Measurements from ENCODE around the gene HPX.
"Not testable (repeated sequence)": the region's sequence is repeated elsewhere in the genome, so short reads cannot be mapped to it uniquely, and the experiment has no call there.

The HPX gene

DNA sequence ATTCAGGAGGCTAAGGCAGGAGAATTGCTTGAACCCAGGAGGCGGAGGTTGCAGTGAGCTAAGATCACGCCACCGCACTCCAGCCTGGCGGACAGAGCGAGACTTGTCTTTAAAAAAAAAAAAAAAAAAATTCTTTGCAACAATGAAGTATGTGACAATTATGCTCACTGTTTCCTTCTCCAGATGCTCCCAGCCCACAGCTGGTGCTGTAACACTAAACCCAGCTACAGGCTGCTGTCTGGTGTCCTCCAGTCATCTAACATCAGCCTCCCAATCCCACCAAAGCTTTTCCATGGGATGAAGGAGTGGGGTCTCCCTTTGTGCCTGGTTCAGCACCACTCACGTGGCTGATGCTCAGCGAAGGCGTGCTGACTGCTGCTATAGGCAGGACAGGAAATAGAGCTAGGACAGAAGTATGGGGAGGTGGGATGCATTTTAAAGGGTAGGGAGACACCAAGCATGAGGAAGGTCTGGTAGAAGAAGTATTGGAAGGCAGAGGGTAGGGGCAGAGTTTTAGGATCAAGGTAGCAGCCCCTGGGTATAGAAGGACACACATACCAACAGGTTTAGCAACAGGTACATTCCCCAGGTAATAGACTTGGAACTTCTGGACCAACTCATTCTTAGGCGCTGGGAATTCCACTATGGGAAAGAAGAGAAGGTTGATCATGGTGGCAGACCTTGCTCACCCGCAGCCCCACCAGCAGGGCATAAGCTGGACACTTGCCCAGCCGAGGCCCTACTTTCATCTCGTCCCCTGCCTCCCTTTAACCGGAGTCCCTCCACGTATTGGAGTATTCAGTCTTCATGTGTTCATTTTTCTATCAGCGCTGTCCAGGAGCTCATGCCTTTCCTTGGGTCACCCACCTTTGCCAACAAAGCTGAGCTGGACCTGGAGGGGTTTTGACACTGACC is 40.1 kb downstream of the HPX start:
- no peak overlapping the region for H3K27ac ChIP-seq
- DNase-seq (ENCODE audit: low spot score): no peak
- no peak overlapping the region for H3K4me3 ChIP-seq
- TF ChIP-seq, protein P1, sequence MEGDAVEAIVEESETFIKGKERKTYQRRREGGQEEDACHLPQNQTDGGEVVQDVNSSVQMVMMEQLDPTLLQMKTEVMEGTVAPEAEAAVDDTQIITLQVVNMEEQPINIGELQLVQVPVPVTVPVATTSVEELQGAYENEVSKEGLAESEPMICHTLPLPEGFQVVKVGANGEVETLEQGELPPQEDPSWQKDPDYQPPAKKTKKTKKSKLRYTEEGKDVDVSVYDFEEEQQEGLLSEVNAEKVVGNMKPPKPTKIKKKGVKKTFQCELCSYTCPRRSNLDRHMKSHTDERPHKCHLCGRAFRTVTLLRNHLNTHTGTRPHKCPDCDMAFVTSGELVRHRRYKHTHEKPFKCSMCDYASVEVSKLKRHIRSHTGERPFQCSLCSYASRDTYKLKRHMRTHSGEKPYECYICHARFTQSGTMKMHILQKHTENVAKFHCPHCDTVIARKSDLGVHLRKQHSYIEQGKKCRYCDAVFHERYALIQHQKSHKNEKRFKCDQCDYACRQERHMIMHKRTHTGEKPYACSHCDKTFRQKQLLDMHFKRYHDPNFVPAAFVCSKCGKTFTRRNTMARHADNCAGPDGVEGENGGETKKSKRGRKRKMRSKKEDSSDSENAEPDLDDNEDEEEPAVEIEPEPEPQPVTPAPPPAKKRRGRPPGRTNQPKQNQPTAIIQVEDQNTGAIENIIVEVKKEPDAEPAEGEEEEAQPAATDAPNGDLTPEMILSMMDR (IDR thresholded peaks at IDR 0.05): no peak

DNA sequence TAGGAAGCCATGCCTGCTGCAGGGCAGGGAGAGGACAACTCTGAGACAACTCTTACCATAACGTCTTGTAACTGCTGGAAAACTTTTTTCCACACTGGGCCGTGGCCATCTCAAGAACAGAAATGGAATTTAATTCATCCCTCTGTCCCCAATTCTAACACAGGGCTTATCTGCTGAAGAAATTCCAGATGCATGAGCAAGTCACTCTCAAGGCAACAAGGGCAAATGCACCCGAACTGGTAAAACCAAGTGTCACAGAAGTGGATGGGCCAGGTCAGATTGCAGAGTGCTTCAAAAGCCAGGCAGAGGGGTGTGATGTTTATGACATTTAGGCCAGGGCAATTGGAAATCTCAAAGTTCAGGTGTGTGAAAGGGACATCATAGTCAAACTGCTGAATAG is 43.2 kb downstream of the HPX start:
- TF ChIP-seq, protein P1 (IDR thresholded peaks at IDR 0.05): no peak
- H3K27ac ChIP-seq: peak overlapping the region in 1 of 2 donors; percentile 70
- H3K4me3 ChIP-seq: no peak overlapping the region
- no peak for DNase-seq (ENCODE audit: low spot score)

DNA sequence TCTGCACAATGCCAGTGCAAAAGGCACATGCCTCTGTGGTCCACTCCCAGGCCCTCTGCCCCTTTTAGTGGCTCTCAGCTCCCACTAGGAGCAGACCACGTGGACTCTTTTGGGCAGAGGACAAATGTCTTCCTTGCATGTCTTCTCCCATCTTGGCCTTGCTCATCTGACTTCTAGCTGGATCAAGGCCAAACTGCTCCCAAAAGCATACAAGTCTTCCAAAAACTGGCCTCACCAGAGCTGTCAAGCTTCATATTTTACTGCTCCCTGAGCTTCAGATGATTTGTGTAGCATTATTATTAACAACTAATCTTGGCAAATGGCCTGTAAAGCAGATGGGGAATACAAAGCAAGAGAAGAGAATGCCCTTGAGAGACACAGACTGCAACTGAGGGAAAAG is 43.6 kb downstream of the HPX start:
- H3K27ac ChIP-seq: peak overlapping the region in 1 of 2 donors; percentile 70
- no peak for DNase-seq (ENCODE audit: low spot score)
- TF ChIP-seq, protein P1 (IDR thresholded peaks at IDR 0.05): no peak
- H3K4me3 ChIP-seq: no peak overlapping the region

DNA sequence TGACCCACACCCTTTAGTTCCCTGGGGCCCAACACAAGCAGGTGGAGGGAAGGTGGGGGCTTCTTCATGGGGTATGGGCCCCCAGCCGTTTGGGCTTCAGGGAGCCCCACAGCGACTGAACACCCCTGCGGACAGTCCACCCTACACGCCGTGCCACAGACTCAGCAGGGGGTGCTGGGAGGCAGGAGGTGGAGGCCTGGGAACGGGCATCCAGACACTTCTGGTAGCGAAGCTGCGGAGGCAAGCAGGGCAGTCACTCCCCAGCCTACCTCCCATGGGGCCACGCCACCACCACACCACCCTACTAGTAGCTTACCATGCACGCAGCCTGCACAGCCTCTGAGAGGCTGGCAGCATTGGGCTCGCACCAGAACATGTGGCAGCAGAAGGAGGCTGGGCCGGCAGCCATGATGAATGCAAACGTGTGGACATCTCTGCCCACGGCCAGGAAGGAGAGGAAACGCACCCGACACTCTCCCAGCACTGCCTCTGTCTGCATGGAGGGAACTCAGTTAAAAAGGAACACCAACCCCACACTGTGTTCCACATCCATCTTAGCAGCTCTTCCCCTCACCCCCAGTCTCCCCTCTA is 45.2 kb downstream of the HPX start:
- peak overlapping the region in 1 of 2 donors; percentile 2 for H3K27ac ChIP-seq
- TF ChIP-seq, protein P1 (IDR thresholded peaks at IDR 0.05): no peak
- H3K4me3 ChIP-seq: no peak overlapping the region
- no peak for DNase-seq (ENCODE audit: low spot score)

DNA sequence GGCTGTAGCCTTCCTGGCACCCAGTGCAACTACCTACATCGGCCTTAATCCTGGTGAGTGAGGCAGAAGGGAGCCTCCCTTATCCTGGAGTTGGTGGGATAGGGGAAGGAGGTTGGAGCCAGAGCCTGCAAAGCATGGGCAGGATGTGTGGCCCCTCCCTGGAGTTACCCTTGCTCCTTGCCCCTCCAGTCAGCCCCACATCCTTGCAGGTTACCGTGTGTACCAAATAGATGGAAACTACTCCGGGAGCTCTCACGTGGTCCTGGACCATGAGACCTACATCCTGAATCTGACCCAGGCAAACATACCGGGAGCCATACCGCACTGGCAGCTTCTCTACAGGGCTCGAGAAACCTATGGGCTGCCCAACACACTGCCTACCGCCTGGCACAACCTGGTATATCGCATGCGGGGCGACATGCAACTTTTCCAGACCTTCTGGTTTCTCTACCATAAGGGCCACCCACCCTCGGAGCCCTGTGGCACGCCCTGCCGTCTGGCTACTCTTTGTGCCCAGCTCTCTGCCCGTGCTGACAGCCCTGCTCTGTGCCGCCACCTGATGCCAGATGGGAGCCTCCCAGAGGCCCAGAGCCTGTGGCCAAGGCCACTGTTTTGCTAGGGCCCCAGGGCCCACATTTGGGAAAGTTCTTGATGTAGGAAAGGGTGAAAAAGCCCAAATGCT is 46.7 kb downstream of the HPX start:
- TF ChIP-seq, protein P1 (IDR thresholded peaks at IDR 0.05): no peak
- DNase-seq (ENCODE audit: low spot score): no peak
- H3K4me3 ChIP-seq: no peak overlapping the region
- H3K27ac ChIP-seq: no peak overlapping the region

DNA sequence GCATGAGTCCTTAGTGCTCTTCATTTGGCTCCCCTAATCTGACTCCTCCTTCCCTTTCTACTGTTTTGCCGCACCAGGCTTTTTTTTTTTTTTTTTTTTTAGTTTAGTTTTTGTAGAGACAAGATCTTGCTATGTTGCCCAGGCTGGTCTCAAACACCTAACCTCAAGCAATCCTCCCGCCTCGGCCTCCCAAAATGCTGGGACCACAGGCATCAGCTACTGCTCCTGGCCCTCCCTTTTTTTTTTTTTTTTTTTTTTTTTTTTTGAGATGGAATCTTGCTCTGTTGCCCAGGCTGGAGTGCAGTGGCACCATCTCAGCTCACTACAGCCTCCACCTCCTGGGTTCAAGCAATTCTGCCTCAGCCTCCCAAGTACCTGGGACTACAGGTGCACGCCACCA is 48.5 kb downstream of the HPX start:
- H3K27ac ChIP-seq; H3K4me3 ChIP-seq; DNase-seq (ENCODE audit: low spot score): not testable (repeated sequence)

DNA sequence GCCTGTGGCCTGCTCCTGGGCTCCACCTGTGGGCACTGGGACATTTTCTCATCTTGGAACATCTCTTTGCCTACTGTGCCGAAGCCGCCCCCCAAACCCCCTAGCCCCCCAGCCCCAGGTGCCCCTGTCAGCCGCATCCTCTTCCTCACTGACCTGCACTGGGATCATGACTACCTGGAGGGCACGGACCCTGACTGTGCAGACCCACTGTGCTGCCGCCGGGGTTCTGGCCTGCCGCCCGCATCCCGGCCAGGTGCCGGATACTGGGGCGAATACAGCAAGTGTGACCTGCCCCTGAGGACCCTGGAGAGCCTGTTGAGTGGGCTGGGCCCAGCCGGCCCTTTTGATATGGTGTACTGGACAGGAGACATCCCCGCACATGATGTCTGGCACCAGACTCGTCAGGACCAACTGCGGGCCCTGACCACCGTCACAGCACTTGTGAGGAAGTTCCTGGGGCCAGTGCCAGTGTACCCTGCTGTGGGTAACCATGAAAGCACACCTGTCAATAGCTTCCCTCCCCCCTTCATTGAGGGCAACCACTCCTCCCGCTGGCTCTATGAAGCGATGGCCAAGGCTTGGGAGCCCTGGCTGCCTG is 49.2 kb downstream of the HPX start:
- H3K4me3 ChIP-seq: peak overlapping the region; percentile 84
- TF ChIP-seq, protein P1 (IDR thresholded peaks at IDR 0.05): no peak
- H3K27ac ChIP-seq: no peak overlapping the region
- no peak for DNase-seq (ENCODE audit: low spot score)

All from coronary artery (tissue), 2 donors.